Measurements from ENCODE around the gene LRCOL1. TPM values are rescaled to one million over a fixed set of nuclear protein-coding genes. Genes with fewer than 3 reads are reported as not detected.

The LRCOL1 gene
- total RNA-seq, 2 donors from 2014 or later: 0.68 TPM; not detected in 1

DNA sequence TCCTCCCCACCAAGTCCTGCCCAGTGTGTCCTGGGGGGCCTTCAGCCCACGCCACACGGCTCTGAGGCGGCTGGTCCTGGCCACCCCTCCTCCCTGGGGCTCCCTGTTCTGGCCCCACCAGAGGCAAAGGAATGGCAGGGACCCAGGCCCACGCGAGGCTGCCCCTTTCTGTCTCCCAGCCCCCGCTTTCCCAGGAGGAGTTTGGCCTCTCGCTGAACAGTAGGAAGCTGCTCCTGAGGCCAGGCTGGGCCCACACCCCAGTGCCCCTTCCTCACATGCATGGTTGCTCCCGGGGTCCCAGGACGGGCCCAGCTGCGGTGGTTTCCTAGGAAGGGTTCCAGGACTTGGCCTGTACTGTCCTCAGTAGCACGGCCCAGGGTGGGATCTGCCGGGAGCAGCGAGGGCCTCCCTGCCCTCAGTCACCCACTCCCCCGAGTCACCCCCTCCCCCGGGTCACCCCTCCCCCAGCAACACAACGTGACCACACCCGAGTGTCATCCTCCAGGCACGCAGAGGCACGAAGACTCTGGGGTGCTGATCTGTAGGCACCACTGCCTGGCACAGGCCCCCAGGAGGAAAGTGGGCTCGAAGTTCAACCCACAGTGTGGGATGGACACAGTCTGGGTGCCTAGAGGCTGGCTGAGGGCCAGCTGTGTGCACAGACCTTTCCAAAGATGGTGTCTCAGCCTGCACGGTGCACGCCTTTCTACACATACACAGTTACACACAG is 33.0 kb downstream of the LRCOL1 start:
- 79% methylated on average over 21 of the region's 22 CpGs for WGBS
- no peaks in the 10 kb centered on the region for H3K27me3 ChIP-seq (replicated peaks; ENCODE audit: insufficient read depth)
- H3K36me3 ChIP-seq: peaks cover 0 to 4% of the 10 kb centered on the region in 2 donors
- H3K4me3 ChIP-seq: no peak overlapping the region
- intact Hi-C loops (cut with DNase I): no loop called here
- H3K9me3 ChIP-seq: no peaks in the 10 kb centered on the region
- TF ChIP-seq POLR2A (IDR thresholded peaks at IDR 0.05): no peak
- TF ChIP-seq, protein P1, sequence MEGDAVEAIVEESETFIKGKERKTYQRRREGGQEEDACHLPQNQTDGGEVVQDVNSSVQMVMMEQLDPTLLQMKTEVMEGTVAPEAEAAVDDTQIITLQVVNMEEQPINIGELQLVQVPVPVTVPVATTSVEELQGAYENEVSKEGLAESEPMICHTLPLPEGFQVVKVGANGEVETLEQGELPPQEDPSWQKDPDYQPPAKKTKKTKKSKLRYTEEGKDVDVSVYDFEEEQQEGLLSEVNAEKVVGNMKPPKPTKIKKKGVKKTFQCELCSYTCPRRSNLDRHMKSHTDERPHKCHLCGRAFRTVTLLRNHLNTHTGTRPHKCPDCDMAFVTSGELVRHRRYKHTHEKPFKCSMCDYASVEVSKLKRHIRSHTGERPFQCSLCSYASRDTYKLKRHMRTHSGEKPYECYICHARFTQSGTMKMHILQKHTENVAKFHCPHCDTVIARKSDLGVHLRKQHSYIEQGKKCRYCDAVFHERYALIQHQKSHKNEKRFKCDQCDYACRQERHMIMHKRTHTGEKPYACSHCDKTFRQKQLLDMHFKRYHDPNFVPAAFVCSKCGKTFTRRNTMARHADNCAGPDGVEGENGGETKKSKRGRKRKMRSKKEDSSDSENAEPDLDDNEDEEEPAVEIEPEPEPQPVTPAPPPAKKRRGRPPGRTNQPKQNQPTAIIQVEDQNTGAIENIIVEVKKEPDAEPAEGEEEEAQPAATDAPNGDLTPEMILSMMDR (IDR thresholded peaks at IDR 0.05): no peak
- TF ChIP-seq POLR2AphosphoS5 (IDR thresholded peaks at IDR 0.05): no peak
- no peak overlapping the region for H3K27ac ChIP-seq
- no peak for DNase-seq (ENCODE audit: low spot score)
- no peaks in the 10 kb centered on the region for H3K4me1 ChIP-seq (replicated peaks)

- TF ChIP-seq, protein P1 (IDR thresholded peaks at IDR 0.05): no peak
- TF ChIP-seq POLR2AphosphoS5 (IDR thresholded peaks at IDR 0.05) (no peak), POLR2A (IDR thresholded peaks at IDR 0.05) (no peak)
- no peaks in the 10 kb centered on the region for H3K9me3 ChIP-seq
- no peak overlapping the region for H3K27ac ChIP-seq
- peaks cover 0 to 5% of the 10 kb centered on the region in 2 donors for H3K36me3 ChIP-seq
- H3K4me3 ChIP-seq: no peak overlapping the region
- intact Hi-C loops (cut with DNase I): no loop called here
- 94% methylated on average over 12 of the region's 12 CpGs for WGBS
- no peaks in the 10 kb centered on the region for H3K4me1 ChIP-seq (replicated peaks)
- H3K27me3 ChIP-seq (replicated peaks; ENCODE audit: insufficient read depth): no peaks in the 10 kb centered on the region
- DNase-seq (ENCODE audit: low spot score): no peak
Observed at GRCh38 chr12:132576701-132577100, 33.7 kb downstream of the LRCOL1 start.

- WGBS: 95% methylated on average over 11 of the region's 11 CpGs
- Histone ChIP-seq H3K4me1 (replicated peaks) (no peaks in the 10 kb centered on the region), H3K4me3 (no peak overlapping the region), H3K36me3 (peaks cover 0 to 5% of the 10 kb centered on the region in 2 donors), H3K27me3 (replicated peaks; ENCODE audit: insufficient read depth) (no peaks in the 10 kb centered on the region), H3K9me3 (no peaks in the 10 kb centered on the region), H3K27ac (no peak overlapping the region)
- TF ChIP-seq POLR2A (IDR thresholded peaks at IDR 0.05): no peak
- no peak for TF ChIP-seq POLR2AphosphoS5 (IDR thresholded peaks at IDR 0.05)
- TF ChIP-seq, protein P1 (IDR thresholded peaks at IDR 0.05): no peak
- intact Hi-C loops (cut with DNase I): no loop called here
- DNase-seq (ENCODE audit: low spot score): no peak
Observed at GRCh38 chr12:132575661-132576060, 34.7 kb downstream of the LRCOL1 start.

- H3K4me3 ChIP-seq: no peak overlapping the region
- no peak for DNase-seq (ENCODE audit: low spot score)
- intact Hi-C loops (cut with DNase I): no loop called here
- no peaks in the 10 kb centered on the region for H3K9me3 ChIP-seq
- peaks cover 0 to 5% of the 10 kb centered on the region in 2 donors for H3K36me3 ChIP-seq
- TF ChIP-seq POLR2A (IDR thresholded peaks at IDR 0.05) (no peak), POLR2AphosphoS5 (IDR thresholded peaks at IDR 0.05) (no peak)
- TF ChIP-seq, protein P1 (IDR thresholded peaks at IDR 0.05): no peak
- H3K27me3 ChIP-seq (replicated peaks; ENCODE audit: insufficient read depth): no peaks in the 10 kb centered on the region
- H3K4me1 ChIP-seq (replicated peaks): no peaks in the 10 kb centered on the region
- no peak overlapping the region for H3K27ac ChIP-seq
- WGBS: 95% methylated on average over 39 of the region's 39 CpGs
Observed at GRCh38 chr12:132574271-132574996, 35.9 kb downstream of the LRCOL1 start.

All from prostate gland (tissue), 2 donors.